Esophagus muscularis mucosa (tissue), 4 donors: ENCODE results near the gene MPC1. TPM values are rescaled to one million over a fixed set of nuclear protein-coding genes. Genes with fewer than 3 reads are reported as not detected.
A peak's percentile ranks its signal among the peaks of the same experiment; 100 is the strongest.

Experiments used
- DNase-seq: peaks from one replicate; pipeline ENCODE4 v3.0.0-alpha.2; 2017; ENCODE audit errors: extremely low spot score
- H3K27ac ChIP-seq, 4 donors: fragments of 200-600 bp; sonication (generic); replicated peaks in 1 of 4; 1 replicate in 3 of 4; 2 replicates in 1 of 4; pipeline ENCODE4 v1.5.1; 2016 to 2019; ENCODE audit warnings: mild to moderate bottlenecking in 1 of 4
- H3K27me3 ChIP-seq, 4 donors: fragments of 200-600 bp; sonication (generic); one replicate each; pipeline versions ENCODE4 v1.5.1 to v1.6.0; 2016 to 2019
- H3K36me3 ChIP-seq, 4 donors: fragments of 200-600 bp; sonication (generic); one replicate each; pipeline ENCODE4 v1.5.1; 2016 to 2019
- H3K4me1 ChIP-seq, 4 donors: fragments of 200-600 bp; sonication (generic); one replicate each; pipeline ENCODE4 v1.5.1; 2016 to 2019
- H3K4me3 ChIP-seq, 4 donors: fragments of 200-600 bp; sonication (generic); 1 replicate in 2 of 4; 2 replicates in 2 of 4; pipeline ENCODE4 v1.5.1; 2016 to 2019; ENCODE audit warnings: mild to moderate bottlenecking in 4 of 4, moderate library complexity in 1 of 4
- H3K9me3 ChIP-seq, 4 donors: fragments of 200-600 bp; sonication (generic); 1 replicate in 3 of 4; 2 replicates in 1 of 4; pipeline ENCODE4 v1.5.1; 2016 to 2019
- EP300 ChIP-seq: sonication (generic); formaldehyde crosslinking; IDR thresholded peaks from one replicate; pipeline ENCODE4 v1.6.1; 2017; ENCODE audit warnings: antibody characterized with exemption
- POLR2A ChIP-seq: fragments of 450-650 bp; IDR thresholded peaks from one replicate; pipeline ENCODE4 v1.6.1; 2017; ENCODE audit warnings: antibody characterized with exemption, moderate library complexity, mild to moderate bottlenecking, low read depth
- POLR2AphosphoS5 ChIP-seq, 2 donors: sonication (generic); formaldehyde crosslinking; IDR thresholded peaks; one replicate each; pipeline ENCODE4 v1.6.1; 2017; ENCODE audit warnings: antibody characterized with exemption in 2 of 2
- WGBS: methylation state at CpG from one replicate; pipeline ENCODE4 v1.1.5; 2018; 5-methylcytosine and 5-hydroxymethylcytosine counted together
- intact Hi-C: fragments of 100-400 bp; cut with DNase I; formaldehyde crosslinking; loops from one replicate; pipeline ENCODE4 v1.15.1; 2023
- total RNA-seq, 4 donors: library from RNA; depleted of rRNA; stranded (reverse); fragments of >200 nt; gene quantifications; one replicate each; pipeline versions ENCODE4 v1.1.0 to v1.2.1, GENCODE V29; 2016
- TF ChIP-seq, protein P1 (sequence below), 3 experiments: fragments of 200-600 bp in 2 of 3; fragments of 450-650 bp in 1 of 3; sonication (generic) in 2 of 3; IDR thresholded peaks; one replicate each; pipeline ENCODE4 v1.5.1; 2017 to 2019; ENCODE audit warnings: antibody characterized with exemption in 3 of 3, mild to moderate bottlenecking in 2 of 3, moderate library complexity in 1 of 3

The MPC1 gene
- total RNA-seq, 4 donors from 2014 or later: 54.7 to 68.1 (median 63.1) TPM

DNA sequence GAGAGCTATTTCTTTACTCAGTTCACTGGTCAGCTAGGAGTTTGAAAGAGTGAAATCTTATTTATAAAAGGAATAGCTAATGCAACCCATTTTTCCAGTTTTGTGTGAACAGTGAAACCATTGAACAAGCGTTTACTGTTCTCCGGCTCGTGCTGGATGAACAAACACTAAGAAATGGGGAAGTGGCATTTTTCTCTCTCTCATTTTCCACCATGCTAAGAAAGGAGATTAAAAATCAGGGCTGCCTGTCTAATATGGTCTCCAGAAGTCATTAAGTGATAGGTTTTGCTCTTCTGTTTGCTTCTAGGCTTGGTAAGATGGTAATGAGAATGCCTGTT, 39.6 kb downstream of the MPC1 start:
- TF ChIP-seq POLR2A (no peak), EP300 (no peak), POLR2AphosphoS5 (IDR thresholded peaks at IDR 0.05) (no peak)
- TF ChIP-seq, protein P1, sequence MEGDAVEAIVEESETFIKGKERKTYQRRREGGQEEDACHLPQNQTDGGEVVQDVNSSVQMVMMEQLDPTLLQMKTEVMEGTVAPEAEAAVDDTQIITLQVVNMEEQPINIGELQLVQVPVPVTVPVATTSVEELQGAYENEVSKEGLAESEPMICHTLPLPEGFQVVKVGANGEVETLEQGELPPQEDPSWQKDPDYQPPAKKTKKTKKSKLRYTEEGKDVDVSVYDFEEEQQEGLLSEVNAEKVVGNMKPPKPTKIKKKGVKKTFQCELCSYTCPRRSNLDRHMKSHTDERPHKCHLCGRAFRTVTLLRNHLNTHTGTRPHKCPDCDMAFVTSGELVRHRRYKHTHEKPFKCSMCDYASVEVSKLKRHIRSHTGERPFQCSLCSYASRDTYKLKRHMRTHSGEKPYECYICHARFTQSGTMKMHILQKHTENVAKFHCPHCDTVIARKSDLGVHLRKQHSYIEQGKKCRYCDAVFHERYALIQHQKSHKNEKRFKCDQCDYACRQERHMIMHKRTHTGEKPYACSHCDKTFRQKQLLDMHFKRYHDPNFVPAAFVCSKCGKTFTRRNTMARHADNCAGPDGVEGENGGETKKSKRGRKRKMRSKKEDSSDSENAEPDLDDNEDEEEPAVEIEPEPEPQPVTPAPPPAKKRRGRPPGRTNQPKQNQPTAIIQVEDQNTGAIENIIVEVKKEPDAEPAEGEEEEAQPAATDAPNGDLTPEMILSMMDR (IDR thresholded peaks at IDR 0.05): no peak
- H3K9me3 ChIP-seq: no peaks in the 10 kb centered on the region
- H3K36me3 ChIP-seq: peaks cover 0 to 4% (median 0%) of the 10 kb centered on the region in 4 donors
- intact Hi-C loops: loop anchor here (2.0 kb wide), 1 partner anchor 42 kb away; no protein-coding TSS in a partner anchor
- 31% methylated on average over 3 of the region's 3 CpGs for WGBS
- H3K27ac ChIP-seq: peak overlapping the region; percentile 82 to 92 (median 88)
- peaks cover 27 to 47% (median 43%) of the 10 kb centered on the region in 4 donors for H3K4me1 ChIP-seq
- no peaks in the 10 kb centered on the region for H3K27me3 ChIP-seq
- peak overlapping the region; percentile 72 to 99 (median 88) for H3K4me3 ChIP-seq
- no peak for DNase-seq

DNA sequence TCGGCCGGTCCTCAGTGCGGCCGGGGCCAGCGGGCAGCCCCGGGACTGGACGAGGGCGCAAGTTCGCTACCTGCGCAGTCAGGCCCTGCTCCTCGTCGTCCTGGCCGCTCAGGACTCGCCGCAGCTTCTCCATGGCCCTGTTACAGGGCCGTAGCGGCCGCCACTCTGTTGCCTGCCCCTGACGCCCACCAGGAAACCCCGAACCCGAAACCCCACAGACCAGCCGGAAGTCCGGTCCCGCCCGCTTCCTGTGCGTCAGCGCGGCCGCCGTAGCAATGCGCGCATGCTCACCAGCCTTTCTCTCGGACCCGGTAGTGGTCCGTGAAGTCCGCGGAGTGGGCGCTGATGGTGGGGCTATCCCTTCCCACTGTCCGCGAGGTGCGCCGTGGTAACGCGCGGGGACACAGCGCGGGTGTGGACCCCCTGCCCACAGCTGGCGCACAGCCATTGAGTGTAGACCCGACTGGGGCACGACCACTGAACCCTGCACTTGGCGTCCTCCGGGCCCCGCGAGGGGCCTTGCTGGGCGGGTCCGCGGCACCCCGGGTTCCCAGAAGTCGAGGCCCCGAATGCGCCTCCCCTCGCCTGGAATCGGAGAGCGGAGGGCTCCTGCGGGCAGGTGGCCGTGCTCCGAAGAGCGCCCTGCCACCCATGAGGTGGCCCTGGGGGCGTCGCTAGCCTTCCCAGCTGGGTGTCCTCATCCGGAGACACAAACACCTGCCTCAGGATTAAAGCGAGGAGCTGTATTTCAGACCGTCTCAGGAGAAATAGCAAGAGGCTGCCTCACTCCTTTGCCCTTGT, 40.2 kb downstream of the MPC1 start, which contains the start of gene SFT2D1:
Gene SFT2D1, minus strand, starts transcription at position 197 of the 801 bp plus-strand sequence. Its CDS starts 64 bp downstream, at position 133.
- DNase-seq: peak; percentile 97
- intact Hi-C loops: loop anchor here (2.0 kb wide), 1 partner anchor 42 kb away; no protein-coding TSS in a partner anchor
- H3K27ac ChIP-seq: peak within 1 kb of the TSS; percentile 82 to 92 (median 88)
- TF ChIP-seq POLR2A: peak; percentile 85
- no peak for TF ChIP-seq EP300
- TF ChIP-seq, protein P1 (IDR thresholded peaks at IDR 0.05): peak in 1 of 3 experiments; percentile 21
- peak; percentile 98 to 99 for TF ChIP-seq POLR2AphosphoS5 (IDR thresholded peaks at IDR 0.05)
- H3K9me3 ChIP-seq: no peaks in the 10 kb centered on the region
- peaks cover 27 to 48% (median 44%) of the 10 kb centered on the region in 4 donors for H3K4me1 ChIP-seq
- WGBS: 1% methylated on average over 14 of the region's 73 CpGs
- peaks cover 0 to 7% (median under 1%) of the 10 kb centered on the region in 4 donors for H3K36me3 ChIP-seq
- H3K4me3 ChIP-seq: peak within 1 kb of the TSS; percentile 72 to 99 (median 88)
- no peaks in the 10 kb centered on the region for H3K27me3 ChIP-seq

DNA sequence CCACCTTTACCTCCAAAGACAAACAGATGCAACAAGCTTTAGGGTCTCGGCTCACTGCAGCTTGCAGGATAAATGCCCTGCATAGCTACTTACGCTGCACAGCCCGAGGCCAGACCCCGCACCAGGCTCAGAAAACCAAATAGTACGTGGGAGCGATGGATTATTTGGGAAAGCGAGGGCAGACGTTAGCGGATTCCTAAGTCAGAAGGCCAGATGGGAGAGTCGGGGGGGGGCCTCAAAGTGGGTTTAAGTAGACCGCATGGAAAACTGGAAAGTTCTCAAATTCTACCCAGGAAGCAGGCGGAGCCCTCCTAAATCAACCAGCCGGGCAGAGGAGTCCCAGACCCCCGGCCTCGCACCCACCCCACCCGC, 40.8 kb downstream of the MPC1 start:
- Histone ChIP-seq H3K27me3 (no peaks in the 10 kb centered on the region), H3K9me3 (no peaks in the 10 kb centered on the region), H3K36me3 (peaks cover 0 to 13% (median 4%) of the 10 kb centered on the region in 4 donors), H3K4me1 (peaks cover 27 to 53% (median 47%) of the 10 kb centered on the region in 4 donors), H3K27ac (peak overlapping the region; percentile 82 to 92 (median 88)), H3K4me3 (peak overlapping the region; percentile 72 to 99 (median 88))
- intact Hi-C loops: loop anchor here (2.0 kb wide), 1 partner anchor 43 kb away; no protein-coding TSS in a partner anchor
- 0% methylated on average over 12 of the region's 16 CpGs for WGBS
- no peak for DNase-seq
- TF ChIP-seq, protein P1 (IDR thresholded peaks at IDR 0.05): no peak
- TF ChIP-seq EP300 (no peak), POLR2A (no peak), POLR2AphosphoS5 (IDR thresholded peaks at IDR 0.05) (no peak)

DNA sequence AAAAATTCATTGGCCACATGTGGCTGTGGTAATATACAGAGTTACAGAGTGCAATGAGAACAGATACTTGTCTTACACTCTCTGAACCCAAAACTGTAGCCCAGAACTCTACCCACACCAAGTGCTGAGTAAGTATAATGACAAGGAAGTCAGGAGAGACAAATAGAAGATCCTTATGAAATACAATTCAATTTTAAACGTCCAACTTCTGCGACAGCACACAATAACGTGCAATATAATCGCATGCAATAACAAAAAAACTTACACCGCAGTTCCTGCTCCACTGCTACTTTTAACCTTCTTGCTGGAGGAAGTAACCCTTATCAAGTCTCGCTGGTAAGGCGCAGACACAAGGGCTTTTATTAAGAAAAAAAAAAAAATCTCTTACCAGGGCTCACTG, 41.3 kb downstream of the MPC1 start:
- Histone ChIP-seq H3K27me3 (no peaks in the 10 kb centered on the region), H3K9me3 (no peaks in the 10 kb centered on the region), H3K4me1 (peaks cover 27 to 57% (median 52%) of the 10 kb centered on the region in 4 donors), H3K36me3 (peaks cover 0 to 18% (median 6%) of the 10 kb centered on the region in 4 donors), H3K27ac (peak overlapping the region in 2 of 4 donors; percentile 82 to 89), H3K4me3 (peak overlapping the region; percentile 72 to 99 (median 88))
- 33% methylated on average over 7 of the region's 7 CpGs for WGBS
- intact Hi-C loops: no loop called here
- TF ChIP-seq, protein P1 (IDR thresholded peaks at IDR 0.05): no peak
- TF ChIP-seq POLR2AphosphoS5 (IDR thresholded peaks at IDR 0.05) (no peak), POLR2A (no peak), EP300 (no peak)
- no peak for DNase-seq
